Retina (tissue), 1 donor: ENCODE results near the gene MAFG.

ENCODE experiments used
- DNase-seq: peaks from one replicate; pipeline ENCODE4 v3.0.0-alpha.2; 2016

Gene MAFG

GRCh38 chr17:81889602-81890001 lies 37.9 kb downstream of the MAFG start:
- DNase-seq = no peak

DNA sequence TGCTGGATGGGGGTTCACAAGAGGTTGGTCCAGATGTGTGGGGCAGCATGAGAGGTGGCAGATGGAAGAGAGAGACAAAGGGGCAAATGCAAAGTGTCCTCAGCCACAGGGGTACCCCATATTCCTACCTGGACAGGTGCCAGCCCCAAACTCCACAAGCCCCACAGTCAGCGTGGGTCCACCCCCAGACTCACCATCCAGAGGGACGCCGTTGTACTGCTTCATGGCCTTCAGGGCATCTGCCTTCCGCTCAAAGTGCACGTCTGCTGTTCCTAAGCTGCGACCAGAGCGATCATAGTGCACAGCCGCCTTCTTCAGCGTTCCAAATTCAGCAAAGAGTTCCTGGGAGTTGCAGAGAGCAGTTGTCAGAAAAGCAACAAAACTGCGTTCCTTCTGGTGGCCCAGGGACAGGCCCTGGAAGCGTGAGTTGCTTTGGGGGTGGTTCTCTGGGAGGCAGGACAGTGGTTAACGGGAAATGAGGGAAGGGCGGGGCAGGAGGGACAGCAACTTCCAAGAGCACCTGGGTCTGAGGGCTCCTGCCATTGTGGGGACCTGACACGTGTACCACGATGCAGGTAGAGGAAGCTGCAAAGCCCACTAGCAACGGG lies 38.4 kb downstream of the MAFG start:
- no peak for DNase-seq

DNA sequence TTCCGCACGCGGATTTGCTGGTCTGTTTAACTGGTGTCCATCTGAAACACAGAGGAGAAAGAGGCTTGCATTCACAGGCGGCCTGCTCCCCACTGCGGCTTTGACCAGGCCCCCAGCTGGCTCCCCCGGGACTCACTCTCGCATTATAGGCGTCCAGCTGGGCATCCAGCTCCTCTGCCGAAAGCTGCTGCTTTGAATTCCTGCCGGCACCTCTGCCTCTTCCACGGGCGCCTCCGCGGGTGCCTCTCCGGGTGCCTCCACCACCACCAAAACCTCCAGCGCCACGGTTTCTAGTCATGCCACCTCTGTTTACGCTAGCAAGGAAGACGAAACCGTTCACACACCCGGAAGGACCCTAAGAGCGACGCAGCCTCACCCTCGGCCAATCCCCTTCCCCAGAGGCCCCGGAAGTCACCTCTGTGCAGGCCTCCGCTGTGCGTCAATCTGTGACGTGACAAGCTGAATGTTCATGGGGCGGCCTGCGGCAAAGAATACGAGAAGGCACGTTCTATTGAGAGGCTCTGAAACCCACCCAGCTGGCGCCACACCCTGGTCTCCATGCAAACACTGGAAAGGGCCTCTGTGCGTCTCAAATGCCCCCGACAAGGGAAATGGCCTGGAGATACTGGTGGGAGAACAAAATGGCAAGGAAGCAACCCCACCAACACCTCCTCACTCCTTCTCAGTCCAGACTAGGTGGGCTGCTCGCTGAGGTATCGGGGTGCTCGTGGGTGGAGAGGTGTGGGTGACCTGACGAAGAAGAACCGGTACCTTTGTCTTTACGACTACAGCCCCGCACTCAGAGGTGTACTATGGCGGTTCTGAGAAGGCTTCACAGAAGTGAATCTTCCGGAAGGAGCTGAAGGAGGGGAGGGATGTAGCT lies 39.2 kb downstream of the MAFG start:
- DNase-seq = no peak

DNA sequence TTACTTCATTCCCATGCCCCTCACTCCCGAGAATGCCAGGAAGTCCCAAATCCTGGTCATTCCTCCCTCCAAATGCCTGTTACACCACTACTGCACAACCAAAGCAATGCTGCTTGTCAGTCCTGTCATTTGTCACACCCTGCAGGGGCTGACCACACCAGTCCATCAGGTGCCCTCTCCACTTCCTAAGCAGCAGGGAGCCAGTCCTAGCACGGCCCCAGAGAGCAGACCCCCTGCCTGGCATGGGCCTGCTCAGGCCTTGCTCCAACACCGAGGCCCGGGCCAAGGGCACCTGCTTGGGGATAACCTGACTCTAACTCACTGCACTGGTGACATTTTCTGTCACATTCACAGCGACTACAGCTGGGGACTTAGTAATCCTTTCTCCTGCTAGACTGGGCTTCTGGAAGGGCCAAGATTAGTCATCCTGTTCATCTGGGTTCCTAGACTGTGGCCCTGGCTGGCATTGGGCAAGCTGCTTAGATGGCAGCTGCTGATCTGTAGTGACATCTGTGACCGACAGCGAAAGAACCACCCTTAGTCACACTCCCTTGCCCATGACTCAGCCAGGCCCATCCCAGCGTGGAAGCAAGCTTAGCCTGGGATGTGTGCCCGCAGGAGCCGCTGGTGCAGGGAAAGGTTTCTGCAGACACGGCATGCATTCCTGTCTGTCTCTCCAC lies 41.5 kb downstream of the MAFG start:
- no peak for DNase-seq

GRCh38 chr17:81885454-81885853 lies 42.1 kb downstream of the MAFG start:
- no peak for DNase-seq

GRCh38 chr17:81884968-81885367 lies 42.6 kb downstream of the MAFG start:
- no peak for DNase-seq

DNA sequence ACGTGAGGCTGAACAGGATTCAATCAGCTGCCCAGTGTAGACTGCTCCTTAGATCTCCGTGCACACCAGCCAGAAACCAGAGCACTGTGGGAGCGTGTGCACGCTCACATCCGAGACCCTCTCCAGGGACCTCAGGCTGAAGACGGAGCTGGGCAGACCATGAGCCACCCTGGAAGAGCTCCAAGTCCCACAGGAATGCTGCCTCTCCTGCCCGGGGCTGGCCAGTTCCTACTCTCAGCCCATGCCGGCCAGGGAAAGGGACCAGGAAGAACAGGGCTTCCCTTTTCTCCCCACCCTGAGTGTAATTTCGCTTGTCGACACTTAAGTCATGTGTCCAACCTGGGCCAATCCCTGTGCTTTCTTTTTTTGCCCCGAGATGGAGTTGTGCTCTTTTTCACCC lies 43.0 kb downstream of the MAFG start:
- DNase-seq = no peak

DNA sequence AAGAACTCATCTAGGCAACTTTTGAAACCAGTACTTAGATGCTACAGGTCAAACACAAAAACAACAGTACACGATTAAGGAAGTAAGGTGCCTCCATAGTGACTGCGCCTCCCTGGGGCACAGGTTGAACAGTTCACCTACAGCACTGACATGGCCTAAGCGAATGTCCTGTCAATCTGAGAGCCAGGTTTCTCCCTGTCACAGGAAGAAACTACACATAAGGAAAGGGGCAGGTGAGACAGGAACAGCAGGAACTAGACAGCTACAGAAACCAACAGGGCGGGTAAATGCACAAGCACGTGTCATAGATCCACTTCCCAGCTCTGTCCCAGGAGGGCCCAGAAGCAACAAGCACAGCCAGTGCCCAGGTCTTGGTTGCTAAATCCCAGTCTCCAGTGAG lies 48.4 kb downstream of the MAFG start:
- DNase-seq = no peak

- no peak for DNase-seq
These were observed 49.2 kb downstream of the MAFG start for GRCh38 chr17:81878294-81878693.

GRCh38 chr17:81877569-81877968 lies 50.0 kb downstream of the MAFG start:
- DNase-seq = no peak

DNA sequence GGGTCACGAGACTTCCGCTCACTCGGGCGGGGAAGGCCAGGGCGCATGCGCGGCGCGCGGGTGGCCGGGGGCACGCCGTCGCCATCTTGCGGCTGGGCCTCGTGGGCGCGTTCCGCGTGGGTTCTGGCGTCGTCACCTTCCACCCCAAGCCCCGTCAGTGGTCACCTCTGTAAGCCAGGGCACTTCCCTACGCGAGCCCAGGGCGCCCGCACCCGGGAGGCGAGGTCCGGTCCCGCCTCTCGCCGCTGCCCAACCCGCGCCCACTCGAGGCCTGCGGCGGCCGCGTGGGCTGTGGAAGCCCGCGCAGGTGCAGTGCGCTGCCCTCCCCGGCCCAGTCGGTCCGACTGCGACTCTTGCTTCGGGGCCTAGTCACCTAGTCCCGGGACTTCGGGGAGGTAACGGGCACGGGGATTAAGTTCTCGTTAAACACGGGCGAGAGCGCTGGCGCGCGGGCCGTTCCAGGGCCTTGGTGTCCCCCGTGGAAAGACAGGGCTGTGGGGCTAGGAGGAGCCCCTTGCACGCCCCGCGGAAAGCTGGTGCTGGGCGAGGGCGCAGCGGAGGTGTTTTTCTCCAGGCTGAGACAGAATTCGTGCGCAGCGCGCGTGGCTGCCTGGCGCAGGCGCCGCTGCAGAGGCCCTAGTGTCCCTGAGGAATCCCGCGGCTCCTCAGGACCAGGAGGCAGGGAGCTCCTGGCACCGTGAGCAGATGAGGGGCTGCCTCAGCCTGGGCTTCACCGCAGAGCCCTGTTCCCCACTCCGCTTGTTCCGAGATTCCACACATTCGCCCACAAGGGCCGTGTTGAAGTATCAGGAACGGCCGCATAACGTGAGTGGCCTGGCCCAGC lies 55.9 kb downstream of the MAFG start:
- DNase-seq = peak; percentile 90

GRCh38 chr17:81870981-81871386 lies 56.6 kb downstream of the MAFG start, which contains the start of gene ARHGDIA:
TSS of gene ARHGDIA (minus strand) at chr17:81871337. CDS start at chr17:81869930, 1,407 bp downstream.
- no peak for DNase-seq

DNA sequence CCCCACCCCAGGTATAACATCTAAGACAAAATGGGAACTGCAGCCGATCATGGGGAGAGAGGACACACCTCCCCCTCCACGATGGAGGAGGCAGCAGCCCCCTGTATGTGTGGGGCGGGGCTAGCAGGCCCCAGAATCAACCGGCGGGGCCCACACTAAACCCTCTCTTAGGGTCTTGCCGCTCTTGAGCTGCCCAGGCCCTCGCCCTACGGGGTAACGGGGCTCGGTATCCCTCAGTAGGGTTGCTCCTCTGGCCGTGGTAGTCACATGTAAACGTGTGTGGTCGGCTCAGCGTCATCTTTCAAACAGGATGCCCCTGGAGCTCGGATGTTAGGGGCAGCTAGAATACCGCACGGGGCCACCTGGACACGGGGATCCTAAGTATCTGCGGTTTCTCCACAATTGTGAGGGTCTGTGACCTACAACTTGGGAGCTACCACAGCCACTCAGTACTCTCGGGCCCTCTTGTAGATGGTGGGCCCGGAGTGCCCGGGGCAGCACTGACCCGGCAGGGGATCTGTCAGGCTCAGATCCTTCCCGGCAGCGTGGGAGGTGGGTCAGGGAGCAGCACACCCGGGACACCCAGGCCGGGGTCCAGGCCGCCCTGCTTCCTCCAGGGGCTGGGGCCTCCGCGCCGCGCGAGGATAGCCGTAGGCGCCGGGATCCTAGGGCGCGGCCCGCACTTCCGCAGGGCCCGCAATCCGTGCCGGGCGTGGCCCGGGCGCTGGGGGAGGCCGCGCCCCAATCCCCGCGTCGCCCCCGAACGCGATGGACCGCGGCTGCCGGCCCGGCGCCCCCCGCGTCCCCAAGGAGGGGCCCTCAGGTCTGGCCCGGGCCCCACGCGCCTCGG lies 57.2 kb downstream of the MAFG start:
- DNase-seq = peak; percentile 56

- DNase-seq = peak; percentile 83
These were observed 58.1 kb downstream of the MAFG start for GRCh38 chr17:81869221-81870130.

DNA sequence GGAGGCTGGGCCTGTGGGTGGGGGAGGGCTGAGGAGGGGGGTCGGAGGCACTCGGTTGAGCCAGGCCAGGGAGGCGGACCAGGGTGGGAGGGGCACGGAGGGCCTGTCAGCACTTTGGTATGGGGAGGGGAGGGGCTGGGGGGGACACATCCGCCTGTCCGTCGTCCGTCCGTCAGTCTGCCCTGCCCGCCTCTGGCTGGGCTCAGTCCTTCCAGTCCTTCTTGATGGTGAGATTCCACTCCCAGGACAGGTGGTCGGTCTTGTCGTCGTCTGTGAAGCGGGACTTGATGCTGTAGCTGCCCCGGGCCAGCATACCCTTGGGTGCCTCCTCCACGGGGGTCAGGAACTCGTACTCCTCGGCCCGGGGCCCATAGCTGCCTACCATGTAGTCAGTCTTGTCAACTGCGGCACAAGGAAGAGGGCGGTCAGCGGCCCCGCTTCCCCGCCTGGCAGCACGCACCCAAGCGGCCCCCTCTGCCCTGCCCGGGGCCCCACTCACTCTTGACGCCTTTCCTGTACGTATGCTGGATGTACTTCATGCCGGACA lies 58.8 kb downstream of the MAFG start:
- no peak for DNase-seq
